CD4-positive, alpha-beta memory T cell (primary cell): Measurements from ENCODE around the gene CGB3. TPM values are rescaled to one million over a fixed set of nuclear protein-coding genes. Genes with fewer than 3 reads are reported as not detected.
"Not testable (repeated sequence)": the region's sequence is repeated elsewhere in the genome, so short reads cannot be mapped to it uniquely, and the experiment has no call there.

ENCODE experiments used
- CTCF ChIA-PET: fragments of 350-600 bp; sonication (Branson Sonifier 250); formaldehyde crosslinking; loops from one replicate; lab custom pipeline; 2021; ENCODE audit warnings: inconsistent platforms; ENCODE audit not compliant: partially characterized antibody; lab: Charles Lee
- POLR2A ChIA-PET: fragments of 350-600 bp; sonication (Branson Sonifier 250); formaldehyde crosslinking; loops from one replicate; lab custom pipeline; 2021; ENCODE audit not compliant: partially characterized antibody; lab: Charles Lee
- DNase-seq, 5 donors: peaks; one replicate each; pipeline versions ENCODE4 v3.0.0 to v3.0.0-alpha.2; 2020 to 2022; ENCODE audit warnings: mixed read lengths in 1 of 5
- H3K27ac ChIP-seq: one replicate; pipeline ENCODE4 v1.7.0; 2013; ENCODE audit warnings: low read depth, low read length
- H3K27me3 ChIP-seq: 2 replicates; pipeline ENCODE4 v1.7.0; 2013; ENCODE audit warnings: mild to moderate bottlenecking, low read length, moderate library complexity; ENCODE audit not compliant: insufficient read depth
- H3K36me3 ChIP-seq: 2 replicates; pipeline ENCODE4 v1.7.0; 2013; ENCODE audit warnings: mild to moderate bottlenecking, low read length, moderate library complexity; ENCODE audit not compliant: insufficient read depth
- H3K4me1 ChIP-seq: 2 replicates; pipeline ENCODE4 v1.7.0; 2013; ENCODE audit warnings: mild to moderate bottlenecking, low read length, moderate library complexity; ENCODE audit not compliant: insufficient read depth
- H3K4me3 ChIP-seq, 2 donors: one replicate each; pipeline ENCODE4 v1.7.0; 2013; ENCODE audit warnings: low read length in 2 of 2, mild to moderate bottlenecking in 1 of 2
- H3K9me3 ChIP-seq, 2 donors: one replicate each; pipeline ENCODE4 v1.7.0; 2013; ENCODE audit warnings: low read length in 2 of 2, control low read depth in 1 of 2; ENCODE audit not compliant: control insufficient read depth in 1 of 2
- H3K27ac Mint-ChIP-seq, 7 donors: one replicate each; pipeline ENCODE4 v1.8.0; 2020 to 2021; ENCODE audit warnings: mixed read lengths in 7 of 7, mild to moderate bottlenecking in 6 of 7, inconsistent platforms in 3 of 7, moderate library complexity in 3 of 7
- H3K27me3 Mint-ChIP-seq, 2 donors: one replicate each; pipeline ENCODE4 v1.8.0; 2020 to 2021; ENCODE audit warnings: mixed read lengths in 2 of 2
- H3K36me3 Mint-ChIP-seq, 2 donors: one replicate each; pipeline ENCODE4 v1.8.0; 2020 to 2021; ENCODE audit warnings: mixed read lengths in 2 of 2, inconsistent platforms in 1 of 2, mild to moderate bottlenecking in 1 of 2
- H3K4me1 Mint-ChIP-seq, 4 donors: one replicate each; pipeline ENCODE4 v1.8.0; 2020 to 2021; ENCODE audit warnings: mixed read lengths in 4 of 4, mild to moderate bottlenecking in 1 of 4
- H3K4me3 Mint-ChIP-seq, 8 donors: one replicate each; pipeline ENCODE4 v1.8.0; 2020 to 2021; ENCODE audit warnings: mixed read lengths in 8 of 8, mild to moderate bottlenecking in 7 of 8, moderate library complexity in 6 of 8, inconsistent platforms in 3 of 8
- H3K9me3 Mint-ChIP-seq, 8 donors: one replicate each; pipeline ENCODE4 v1.8.0; 2020 to 2021; ENCODE audit warnings: mixed read lengths in 8 of 8, mild to moderate bottlenecking in 5 of 8, inconsistent platforms in 3 of 8, moderate library complexity in 1 of 8
- intact Hi-C: fragments of 100-400 bp; cut with micrococcal nuclease; formaldehyde crosslinking; loops from one replicate; pipeline ENCODE4 v1.15.1; 2023
- polyA plus RNA-seq, 2 donors: library from polyadenylated mRNA; unstranded; fragments of 300-500 nt; fragmentation: Illumina TruSeq; gene quantifications; one replicate each; pipeline ENCODE4 v1.2.3, GENCODE V29; 2021
- total RNA-seq, 2 experiments: library from RNA; stranded (reverse); gene quantifications; one replicate each; pipeline ENCODE4 v1.2.3, GENCODE V29; 2021

The CGB3 gene
- total and polyA plus RNA-seq, 4 experiments from 2014 or later, result not detected

GRCh38 chr19:49043548-49043947, 19.4 kb upstream of the CGB3 start, which contains the start of gene CGB5:
Gene CGB5, plus strand, starts transcription at chr19:49043848. Its CDS starts 362 bp downstream, at chr19:49044210.
- H3K27me3 Mint-ChIP-seq, H3K4me1 Mint-ChIP-seq, H3K27me3 ChIP-seq, H3K4me3 Mint-ChIP-seq, intact Hi-C loops, H3K36me3 Mint-ChIP-seq, H3K4me1 ChIP-seq, CTCF ChIA-PET, H3K9me3 ChIP-seq, H3K27ac Mint-ChIP-seq, DNase-seq, H3K27ac ChIP-seq, H3K4me3 ChIP-seq, H3K36me3 ChIP-seq, POLR2A ChIA-PET, H3K9me3 Mint-ChIP-seq: not testable (repeated sequence)

- intact Hi-C loops, H3K27ac ChIP-seq, POLR2A ChIA-PET, H3K9me3 ChIP-seq, H3K27ac Mint-ChIP-seq, H3K4me1 Mint-ChIP-seq, H3K36me3 Mint-ChIP-seq, H3K27me3 ChIP-seq, H3K4me3 ChIP-seq, H3K4me1 ChIP-seq, DNase-seq, H3K27me3 Mint-ChIP-seq, CTCF ChIA-PET, H3K9me3 Mint-ChIP-seq, H3K4me3 Mint-ChIP-seq, H3K36me3 ChIP-seq: not testable (repeated sequence)
Observed at GRCh38 chr19:49042666-49043065, 18.5 kb upstream of the CGB3 start.

DNA sequence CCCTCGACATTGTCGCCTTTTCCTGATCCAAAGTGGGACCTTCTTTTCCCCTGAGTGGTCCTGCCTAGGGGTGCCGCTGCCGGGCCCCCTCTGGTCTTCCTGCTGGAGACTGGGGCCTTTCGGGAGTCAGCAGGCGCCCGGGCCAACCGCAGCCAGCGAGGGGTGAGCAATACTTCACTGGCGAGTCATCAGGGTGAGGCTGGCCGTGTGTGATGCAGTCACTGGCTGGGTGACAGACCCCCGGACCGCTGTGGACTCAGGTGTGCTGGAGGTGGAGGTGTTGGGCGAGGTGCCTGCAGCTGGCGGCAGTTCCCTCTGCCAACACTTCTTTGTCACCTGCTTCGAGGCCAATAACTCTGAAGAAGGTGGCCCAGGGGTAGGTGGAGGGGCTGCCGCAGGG, 18.0 kb upstream of the CGB3 start:
- no peak overlapping the region for H3K27ac ChIP-seq
- H3K27me3 ChIP-seq, result no peaks in the 10 kb centered on the region
- no peaks in the 10 kb centered on the region for H3K9me3 ChIP-seq
- no peaks in the 10 kb centered on the region for H3K36me3 ChIP-seq
- H3K4me3 ChIP-seq, result no peak overlapping the region
- no peak for DNase-seq
- no peaks in the 10 kb centered on the region for H3K9me3 Mint-ChIP-seq
- CTCF ChIA-PET, result interaction anchor here (1.0 kb wide), 1 partner anchor 200 kb away, joined by 3 read pairs; no protein-coding TSS in a partner anchor
- no peaks in the 10 kb centered on the region for H3K27me3 Mint-ChIP-seq
- POLR2A ChIA-PET, result no interaction called here
- no peaks in the 10 kb centered on the region for H3K36me3 Mint-ChIP-seq
- H3K27ac Mint-ChIP-seq, result peak overlapping the region in 1 of 7 donors; percentile 52
- no peaks in the 10 kb centered on the region for H3K4me1 ChIP-seq
- no peaks in the 10 kb centered on the region for H3K4me1 Mint-ChIP-seq
- intact Hi-C loops, result no loop called here
- no peak overlapping the region for H3K4me3 Mint-ChIP-seq

- H3K4me3 ChIP-seq, POLR2A ChIA-PET, H3K9me3 ChIP-seq, H3K4me1 Mint-ChIP-seq, H3K27me3 ChIP-seq, H3K36me3 ChIP-seq, H3K36me3 Mint-ChIP-seq, H3K4me1 ChIP-seq, CTCF ChIA-PET, DNase-seq, H3K4me3 Mint-ChIP-seq, H3K27ac ChIP-seq, intact Hi-C loops, H3K27ac Mint-ChIP-seq, H3K27me3 Mint-ChIP-seq, H3K9me3 Mint-ChIP-seq: not testable (repeated sequence)
Observed at GRCh38 chr19:49039736-49040135, 15.6 kb upstream of the CGB3 start.

DNA sequence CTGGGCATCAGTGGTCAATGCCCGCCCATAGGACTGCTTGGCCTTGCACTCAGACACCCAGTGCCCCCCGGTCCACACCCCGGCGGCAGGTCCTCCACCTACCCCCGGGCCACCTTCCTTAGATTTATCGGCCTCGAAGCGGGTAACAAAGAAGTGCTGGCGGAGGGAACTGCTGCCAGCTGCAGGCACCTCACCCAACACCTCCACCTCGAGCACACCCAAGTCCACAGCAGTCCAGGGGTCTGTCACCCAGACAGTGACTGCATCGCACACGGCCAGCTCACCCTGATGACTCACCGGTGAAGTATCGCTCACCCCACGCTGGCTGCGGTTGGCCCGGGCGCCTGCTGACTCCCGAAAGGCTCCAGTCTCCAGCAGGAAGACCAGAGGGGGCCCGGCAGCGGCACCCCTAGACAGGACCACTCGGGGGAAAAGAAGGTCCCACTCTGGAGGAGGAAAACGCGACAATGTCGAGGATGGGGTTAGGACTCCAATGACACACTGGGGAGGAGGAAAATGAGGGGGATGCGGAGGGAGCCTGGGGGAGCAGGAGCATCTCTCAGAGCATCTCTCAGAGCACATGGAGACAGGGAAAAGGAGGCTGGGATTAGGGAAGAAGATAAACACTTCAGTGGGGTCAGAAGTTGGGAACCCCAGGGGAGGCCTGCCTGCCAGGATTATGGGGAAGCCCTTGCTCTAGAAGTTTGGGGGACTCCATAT, 14.6 kb upstream of the CGB3 start:
- POLR2A ChIA-PET, H3K27ac ChIP-seq, H3K27me3 Mint-ChIP-seq, H3K4me1 ChIP-seq, CTCF ChIA-PET, H3K36me3 Mint-ChIP-seq, H3K9me3 ChIP-seq, H3K4me3 ChIP-seq, H3K36me3 ChIP-seq, H3K4me1 Mint-ChIP-seq, H3K27me3 ChIP-seq, H3K4me3 Mint-ChIP-seq, H3K9me3 Mint-ChIP-seq, H3K27ac Mint-ChIP-seq, DNase-seq, intact Hi-C loops: not testable (repeated sequence)

DNA sequence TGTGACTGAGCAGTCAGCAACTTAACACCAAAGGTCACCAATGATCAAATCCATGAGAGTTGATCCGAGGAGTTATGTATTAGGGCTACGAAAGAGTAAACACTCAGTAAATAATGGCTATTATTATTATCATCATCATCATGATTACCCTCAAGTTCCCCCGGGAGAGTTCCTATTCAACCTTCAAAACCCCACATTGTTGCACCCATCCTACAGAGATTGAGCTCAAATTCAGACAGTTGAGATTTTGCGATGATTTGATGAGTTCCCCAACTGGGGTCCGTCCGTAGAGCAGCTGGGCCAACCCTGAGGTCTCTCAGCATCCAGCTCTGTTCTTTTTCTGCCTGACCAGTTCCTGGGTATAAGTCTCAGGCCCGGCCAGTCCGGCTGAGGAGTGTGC, 14.0 kb upstream of the CGB3 start:
- POLR2A ChIA-PET, H3K27me3 Mint-ChIP-seq, H3K36me3 ChIP-seq, H3K4me1 ChIP-seq, H3K9me3 Mint-ChIP-seq, H3K4me1 Mint-ChIP-seq, H3K4me3 ChIP-seq, H3K36me3 Mint-ChIP-seq, H3K27ac Mint-ChIP-seq, H3K4me3 Mint-ChIP-seq, intact Hi-C loops, DNase-seq, H3K27ac ChIP-seq, H3K9me3 ChIP-seq, H3K27me3 ChIP-seq, CTCF ChIA-PET: not testable (repeated sequence)

DNA sequence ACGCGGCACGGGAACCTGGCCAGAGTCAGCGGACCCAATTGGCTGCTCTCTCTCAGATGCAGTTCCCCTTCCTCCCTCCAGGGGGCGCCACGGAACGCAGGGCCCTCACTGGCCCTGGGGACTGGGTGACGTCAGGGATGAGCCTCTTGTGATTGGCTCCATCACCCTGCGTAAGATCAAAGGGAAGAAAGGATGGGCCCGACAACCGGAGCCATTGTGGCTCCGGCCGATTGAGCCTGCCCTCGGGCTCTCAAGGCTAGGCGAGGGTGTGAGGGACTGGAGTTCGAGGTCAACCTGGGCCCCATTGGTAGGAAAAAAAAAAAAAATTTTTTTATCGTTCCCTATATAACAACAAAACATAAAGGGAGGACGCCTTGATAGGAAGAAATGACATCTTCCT, 12.7 kb upstream of the CGB3 start, which contains the start of gene CGB1:
Gene CGB1 (minus strand): TSS at position 81 of the 400 bp plus-strand sequence. CDS start 184 bp downstream, outside the sequence.
- H3K36me3 Mint-ChIP-seq, H3K4me1 Mint-ChIP-seq, CTCF ChIA-PET, POLR2A ChIA-PET, H3K4me1 ChIP-seq, H3K27me3 Mint-ChIP-seq, H3K36me3 ChIP-seq, H3K4me3 ChIP-seq, intact Hi-C loops, H3K9me3 Mint-ChIP-seq, H3K4me3 Mint-ChIP-seq, H3K27ac Mint-ChIP-seq, H3K27me3 ChIP-seq, H3K27ac ChIP-seq, H3K9me3 ChIP-seq: not testable (repeated sequence)
- DNase-seq, result peak in 2 of 5 donors; percentile 24 to 42
